Colonic mucosa (tissue), 4 donors: ENCODE measurements around the gene SLC5A2. TPM values are rescaled to one million over a fixed set of nuclear protein-coding genes. Genes with fewer than 3 reads are reported as not detected.
"Not testable (repeated sequence)": the region's sequence is repeated elsewhere in the genome, so short reads cannot be mapped to it uniquely, and the experiment has no call there.

Source experiments
- DNase-seq: peaks from one replicate; pipeline ENCODE4 v3.0.0-alpha.2; 2020
- H3K27ac ChIP-seq: fragments of 200-600 bp; one replicate; pipeline ENCODE4 v1.8.0; 2021
- H3K27me3 ChIP-seq: fragments of 200-600 bp; one replicate; pipeline ENCODE4 v1.8.0; 2021
- H3K36me3 ChIP-seq: fragments of 200-600 bp; one replicate; pipeline ENCODE4 v1.8.0; 2021
- H3K4me1 ChIP-seq: fragments of 200-600 bp; one replicate; pipeline ENCODE4 v1.8.0; 2021; ENCODE audit warnings: mild to moderate bottlenecking
- H3K4me3 ChIP-seq: fragments of 200-600 bp; one replicate; pipeline ENCODE4 v1.8.0; 2021
- H3K9ac ChIP-seq, 2 donors: one replicate each; pipeline ENCODE4 v1.7.0; 2013; ENCODE audit warnings: control low read depth in 2 of 2, low read depth in 2 of 2, low read length in 2 of 2
- H3K9me3 ChIP-seq: fragments of 200-600 bp; one replicate; pipeline ENCODE4 v1.8.0; 2021
- intact Hi-C: fragments of 100-400 bp; cut with DNase I; formaldehyde crosslinking; loops from one replicate; pipeline ENCODE4 v1.14.1; 2022
- total RNA-seq, 2 donors: library from RNA; stranded (reverse); fragmentation: NEBNext Ultra II Directional in 1 of 2; extraction: Animal tissue kit (Norgen Biotek cat#: 25700) in 1 of 2; gene quantifications; one replicate each; pipeline ENCODE4 v1.2.1, GENCODE V29; 2021
- TF ChIP-seq, protein P1 (sequence below): fragments of 200-600 bp; IDR thresholded peaks from one replicate; pipeline ENCODE4 v1.8.0; 2022; ENCODE audit warnings: antibody characterized with exemption, mild to moderate bottlenecking
- donor health status: healthy.
- donor health status: DM: no; HTN: no; CAD: no.
- donor health status: DM: no; HTN: no; CAD: no.

SLC5A2 gene
- total RNA-seq, 2 donors from 2014 or later, result 0.20 to 0.21 TPM

DNA sequence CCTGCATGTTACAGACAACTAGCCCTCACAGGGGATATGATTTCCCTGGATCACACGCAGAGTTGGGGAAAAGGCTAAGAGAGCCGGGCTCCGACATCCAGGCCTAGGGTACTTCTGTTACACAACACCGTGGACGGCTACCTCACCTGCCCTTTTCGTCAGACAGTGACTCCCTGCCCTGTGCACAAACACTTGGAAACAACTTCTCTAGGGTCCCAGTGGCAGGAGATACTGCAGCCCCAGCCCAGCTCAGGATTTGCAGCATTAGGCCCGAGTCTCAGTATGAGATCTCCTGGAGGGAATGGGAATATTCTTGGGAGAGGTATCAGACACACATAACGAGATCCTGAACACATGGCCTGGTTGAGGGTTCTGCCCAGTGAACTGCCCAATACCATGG lies 17.0 kb downstream of the SLC5A2 start:
- Histone ChIP-seq H3K4me3 (no peak overlapping the region), H3K36me3 (no peaks in the 10 kb centered on the region), H3K27ac (no peak overlapping the region), H3K27me3 (no peaks in the 10 kb centered on the region), H3K9ac (no peak overlapping the region), H3K9me3 (no peaks in the 10 kb centered on the region), H3K4me1 (no peaks in the 10 kb centered on the region)
- DNase-seq, result no peak
- intact Hi-C loops, result loop anchor here (10.0 kb wide), 1 partner anchor 215 kb away; a partner anchor contains a TSS
- TF ChIP-seq, protein P1, sequence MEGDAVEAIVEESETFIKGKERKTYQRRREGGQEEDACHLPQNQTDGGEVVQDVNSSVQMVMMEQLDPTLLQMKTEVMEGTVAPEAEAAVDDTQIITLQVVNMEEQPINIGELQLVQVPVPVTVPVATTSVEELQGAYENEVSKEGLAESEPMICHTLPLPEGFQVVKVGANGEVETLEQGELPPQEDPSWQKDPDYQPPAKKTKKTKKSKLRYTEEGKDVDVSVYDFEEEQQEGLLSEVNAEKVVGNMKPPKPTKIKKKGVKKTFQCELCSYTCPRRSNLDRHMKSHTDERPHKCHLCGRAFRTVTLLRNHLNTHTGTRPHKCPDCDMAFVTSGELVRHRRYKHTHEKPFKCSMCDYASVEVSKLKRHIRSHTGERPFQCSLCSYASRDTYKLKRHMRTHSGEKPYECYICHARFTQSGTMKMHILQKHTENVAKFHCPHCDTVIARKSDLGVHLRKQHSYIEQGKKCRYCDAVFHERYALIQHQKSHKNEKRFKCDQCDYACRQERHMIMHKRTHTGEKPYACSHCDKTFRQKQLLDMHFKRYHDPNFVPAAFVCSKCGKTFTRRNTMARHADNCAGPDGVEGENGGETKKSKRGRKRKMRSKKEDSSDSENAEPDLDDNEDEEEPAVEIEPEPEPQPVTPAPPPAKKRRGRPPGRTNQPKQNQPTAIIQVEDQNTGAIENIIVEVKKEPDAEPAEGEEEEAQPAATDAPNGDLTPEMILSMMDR, result no peak

DNA sequence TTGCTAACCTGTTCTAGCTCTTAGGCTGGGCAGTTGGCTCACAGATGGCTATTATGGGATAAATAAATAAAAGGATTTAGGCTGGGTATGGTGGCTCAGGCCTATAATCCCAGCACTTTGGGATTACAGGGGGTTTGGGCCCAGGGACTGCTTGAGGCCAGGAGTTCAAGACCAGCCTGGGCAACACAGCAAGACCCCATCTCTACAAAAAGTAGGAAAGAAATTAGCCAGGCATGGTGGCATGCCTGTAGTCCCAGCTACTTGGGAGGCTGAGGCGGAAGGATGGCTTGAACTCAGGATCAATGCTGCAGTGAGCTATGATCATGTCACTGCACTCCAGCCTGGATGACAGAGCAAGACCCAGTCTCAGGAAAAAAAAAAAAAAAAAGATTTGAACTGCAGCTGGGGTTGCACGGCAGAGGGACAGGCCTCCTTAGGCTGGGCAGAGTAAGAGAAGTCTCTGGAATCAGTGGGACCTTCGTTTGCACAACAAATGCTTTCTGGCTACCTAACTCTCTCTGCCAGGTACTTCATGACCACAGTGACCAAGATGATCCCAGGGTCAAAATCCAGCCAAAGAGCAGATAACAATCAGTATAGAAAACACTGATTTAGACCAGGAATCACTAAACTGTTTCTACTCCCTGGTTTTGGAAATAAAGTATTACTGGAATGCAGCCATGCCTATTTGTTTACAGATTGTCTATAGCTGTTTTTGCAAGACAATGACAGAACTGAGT lies 18.5 kb downstream of the SLC5A2 start:
- intact Hi-C loops, result loop anchor here (10.0 kb wide), 1 partner anchor 213 kb away; a partner anchor contains a TSS
- no peak for DNase-seq
- Histone ChIP-seq H3K36me3 (no peaks in the 10 kb centered on the region), H3K27me3 (no peaks in the 10 kb centered on the region), H3K9me3 (no peaks in the 10 kb centered on the region), H3K27ac (no peak overlapping the region), H3K9ac (no peak overlapping the region), H3K4me3 (no peak overlapping the region), H3K4me1 (no peaks in the 10 kb centered on the region)
- TF ChIP-seq, protein P1, result no peak

DNA sequence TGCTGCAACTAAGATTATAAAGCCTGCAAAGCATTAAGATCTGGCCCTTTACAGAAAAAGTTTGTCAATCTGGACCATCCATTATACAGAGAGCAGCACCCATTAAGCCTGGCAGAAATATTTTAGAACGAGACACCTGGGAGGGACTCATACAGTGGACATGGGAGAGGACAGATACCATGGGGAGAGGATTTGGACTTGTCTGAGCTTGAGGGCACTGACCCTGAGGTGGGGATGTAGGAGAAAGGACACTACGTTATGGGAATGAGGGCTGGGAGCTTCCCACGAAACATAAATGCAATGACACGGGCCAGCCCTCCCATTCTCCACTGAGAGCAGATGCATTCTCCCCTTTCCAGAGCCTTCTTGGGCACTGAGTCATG lies 19.0 kb downstream of the SLC5A2 start:
- H3K4me3 ChIP-seq, result no peak overlapping the region
- H3K27me3 ChIP-seq, result no peaks in the 10 kb centered on the region
- intact Hi-C loops, result loop anchor here (10.0 kb wide), 1 partner anchor 213 kb away; a partner anchor contains a TSS
- no peak for DNase-seq
- H3K4me1 ChIP-seq, result no peaks in the 10 kb centered on the region
- no peaks in the 10 kb centered on the region for H3K9me3 ChIP-seq
- no peak overlapping the region for H3K9ac ChIP-seq
- TF ChIP-seq, protein P1, result no peak
- no peaks in the 10 kb centered on the region for H3K36me3 ChIP-seq
- H3K27ac ChIP-seq, result no peak overlapping the region

DNA sequence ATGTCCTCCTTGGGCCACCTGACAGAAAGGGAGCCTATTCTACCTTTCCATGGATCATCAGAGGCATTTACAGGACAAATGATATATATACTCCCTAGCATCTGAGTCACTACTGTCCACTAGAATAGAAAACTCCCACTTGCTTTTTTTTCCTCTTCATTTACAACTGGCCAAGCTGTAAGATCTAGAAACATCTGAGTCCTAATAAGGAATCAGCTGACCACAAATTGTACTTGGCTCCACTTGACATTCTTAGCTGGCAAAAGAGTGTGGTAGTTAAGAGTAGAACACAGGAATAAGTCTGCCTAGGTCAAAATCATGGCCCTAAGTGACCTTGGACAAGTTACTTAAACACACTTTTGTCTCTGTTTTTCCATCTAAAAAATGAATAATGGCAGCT lies 20.1 kb downstream of the SLC5A2 start:
- Histone ChIP-seq H3K4me3 (no peak overlapping the region), H3K9ac (no peak overlapping the region), H3K36me3 (no peaks in the 10 kb centered on the region), H3K4me1 (peaks cover 5% of the 10 kb centered on the region), H3K27ac (no peak overlapping the region), H3K9me3 (no peaks in the 10 kb centered on the region), H3K27me3 (no peaks in the 10 kb centered on the region)
- TF ChIP-seq, protein P1, result no peak
- intact Hi-C loops, result loop anchor here (10.0 kb wide), 1 partner anchor 212 kb away; a partner anchor contains a TSS
- no peak for DNase-seq

DNA sequence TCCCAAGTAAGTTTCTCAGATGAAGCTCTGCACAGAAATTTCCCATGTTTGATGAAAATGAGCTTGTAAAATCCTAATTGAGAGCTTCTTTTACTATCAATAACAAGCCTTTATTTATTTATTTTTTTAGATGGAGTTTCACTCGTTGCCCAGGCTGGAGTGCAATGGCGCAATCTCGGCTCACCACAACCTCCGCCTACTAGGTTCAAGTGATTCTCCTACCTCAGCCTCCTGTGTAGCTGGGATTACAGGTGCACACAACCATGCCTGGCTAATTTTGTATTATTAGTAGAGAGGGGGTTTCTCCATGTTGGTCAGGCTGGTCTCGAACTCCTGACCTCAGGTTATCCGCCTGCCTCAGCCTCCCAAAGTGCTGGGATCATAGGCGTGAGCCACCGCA lies 20.6 kb downstream of the SLC5A2 start:
- not testable (repeated sequence) for H3K4me1 ChIP-seq, DNase-seq, H3K27me3 ChIP-seq, H3K9ac ChIP-seq, H3K36me3 ChIP-seq, H3K27ac ChIP-seq, H3K9me3 ChIP-seq, H3K4me3 ChIP-seq
- intact Hi-C loops, result loop anchor here (10.0 kb wide), 1 partner anchor 211 kb away; a partner anchor contains a TSS

DNA sequence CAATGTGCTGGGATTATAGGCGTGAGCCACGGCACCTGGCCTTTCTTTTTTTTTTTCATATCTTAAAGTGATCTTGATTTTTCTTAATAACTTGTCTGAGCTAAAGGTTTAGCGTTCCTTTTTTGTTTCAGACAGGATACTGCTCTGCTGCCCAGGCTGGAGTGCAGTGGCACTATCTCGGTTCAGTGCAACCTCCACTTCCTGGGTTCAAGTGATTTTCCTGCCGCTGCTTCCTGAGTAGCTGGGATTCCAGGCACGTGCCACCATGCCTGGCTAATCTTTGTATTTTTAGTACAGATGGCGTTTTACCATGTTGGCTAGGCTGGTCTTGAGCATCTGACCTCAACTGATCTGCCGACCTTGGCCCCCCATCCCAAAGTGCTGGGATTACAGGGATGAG lies 21.2 kb downstream of the SLC5A2 start:
- no peaks in the 10 kb centered on the region for H3K9me3 ChIP-seq
- H3K9ac ChIP-seq, result no peak overlapping the region
- H3K36me3 ChIP-seq, result no peaks in the 10 kb centered on the region
- H3K4me1 ChIP-seq, result peaks cover 6% of the 10 kb centered on the region
- no peak for DNase-seq
- intact Hi-C loops, result loop anchor here (10.0 kb wide), 1 partner anchor 211 kb away; a partner anchor contains a TSS
- no peak overlapping the region for H3K27ac ChIP-seq
- H3K4me3 ChIP-seq, result no peak overlapping the region
- no peaks in the 10 kb centered on the region for H3K27me3 ChIP-seq
- TF ChIP-seq, protein P1, result no peak
